Common myeloid progenitor, CD34-positive (primary cell): Measurements from ENCODE around the gene FBXO39.
A peak's percentile ranks its signal among the peaks of the same experiment; 100 is the strongest.

Experiments
- CTCF ChIA-PET: fragments of 350-600 bp; sonication (Branson Sonifier 250); formaldehyde crosslinking; loops from one replicate; lab custom pipeline; 2021; ENCODE audit warnings: antibody characterized with exemption; lab: Charles Lee
- POLR2A ChIA-PET: fragments of 350-600 bp; sonication (Branson Sonifier 250); formaldehyde crosslinking; loops from one replicate; lab custom pipeline; 2021; ENCODE audit warnings: antibody characterized with exemption; lab: Charles Lee
- DNase-seq, 3 donors: peaks; one replicate each; pipeline versions ENCODE4 v3.0.0 to v3.0.0-alpha.2; 2013
- H3K27ac ChIP-seq, 2 experiments: 1 replicate in 1 of 2; 2 replicates in 1 of 2; pipeline ENCODE4 v1.7.0; 2013; ENCODE audit warnings: inconsistent platforms in 2 of 2, low read length in 2 of 2, mild to moderate bottlenecking in 2 of 2, low read depth in 1 of 2, moderate library complexity in 1 of 2; ENCODE audit not compliant: severe bottlenecking in 2 of 2, insufficient read depth in 1 of 2, poor library complexity in 1 of 2
- H3K27me3 ChIP-seq, 5 experiments: replicated peaks in 2 of 5; 1 replicate in 3 of 5; 2 replicates in 2 of 5; pipeline versions ENCODE4 v1.6.1 to v1.7.0; 2013; ENCODE audit warnings: low read length in 4 of 5, mild to moderate bottlenecking in 2 of 5, moderate library complexity in 2 of 5, inconsistent platforms in 1 of 5; ENCODE audit not compliant: insufficient read depth in 5 of 5, control insufficient read depth in 4 of 5
- H3K36me3 ChIP-seq, 4 experiments: 1 replicate in 2 of 4; 2 replicates in 2 of 4; pipeline versions ENCODE4 v1.6.1 to v1.7.0; 2013; ENCODE audit warnings: low read length in 3 of 4, control low read depth in 1 of 4, mild to moderate bottlenecking in 1 of 4; ENCODE audit not compliant: control insufficient read depth in 4 of 4, insufficient read depth in 4 of 4
- H3K4me1 ChIP-seq, 4 experiments: 1 replicate in 3 of 4; 2 replicates in 1 of 4; pipeline versions ENCODE4 v1.6.1 to v1.7.1; 2013; ENCODE audit warnings: low read length in 3 of 4, mild to moderate bottlenecking in 3 of 4, control low read depth in 1 of 4, inconsistent platforms in 1 of 4, moderate library complexity in 1 of 4; ENCODE audit not compliant: control insufficient read depth in 4 of 4, insufficient read depth in 4 of 4; ENCODE audit errors: control extremely low read depth in 1 of 4
- H3K4me3 ChIP-seq, 7 experiments: 1 replicate in 4 of 7; 2 replicates in 3 of 7; pipeline versions ENCODE4 v1.5.1 to v1.7.0; 2013; ENCODE audit warnings: mild to moderate bottlenecking in 7 of 7, low read length in 6 of 7, moderate library complexity in 6 of 7, inconsistent platforms in 2 of 7, low read depth in 2 of 7, control low read depth in 1 of 7; ENCODE audit not compliant: insufficient read depth in 4 of 7, control insufficient read depth in 1 of 7; ENCODE audit errors: extremely low read depth in 1 of 7
- H3K9me3 ChIP-seq, 5 experiments: 1 replicate in 4 of 5; 2 replicates in 1 of 5; pipeline versions ENCODE4 v1.6.1 to v1.7.1; 2013; ENCODE audit warnings: low read length in 4 of 5, mild to moderate bottlenecking in 2 of 5, inconsistent platforms in 1 of 5, low read depth in 1 of 5, moderate library complexity in 1 of 5; ENCODE audit not compliant: control insufficient read depth in 4 of 5, insufficient read depth in 2 of 5; ENCODE audit errors: control extremely low read depth in 1 of 5
- WGBS: methylation state at CpG from one replicate; pipeline ENCODE4 v1.1.5; 2013; ENCODE audit not compliant: insufficient coverage; 5-methylcytosine and 5-hydroxymethylcytosine counted together

FBXO39 gene

GRCh38 chr17:6796887-6797490 is 21.0 kb downstream of the FBXO39 start:
- peaks cover 0 to 9% (median 0%) of the 10 kb centered on the region in 4 experiments for H3K4me1 ChIP-seq
- no peaks in the 10 kb centered on the region for H3K36me3 ChIP-seq
- CTCF ChIA-PET: interaction anchor here (1.1 kb wide), 1 partner anchor 17 kb away, joined by 3 read pairs; no protein-coding TSS in a partner anchor
- no peak overlapping the region for H3K4me3 ChIP-seq
- POLR2A ChIA-PET: interaction anchor here (0.7 kb wide), 1 partner anchor 167 kb away, joined by 3 read pairs; no protein-coding TSS in a partner anchor
- WGBS: 100% methylated on average over 2 of the region's 2 CpGs
- H3K27ac ChIP-seq: no peak overlapping the region
- no peak for DNase-seq
- peaks cover 0 to 8% (median 2%) of the 10 kb centered on the region in 5 experiments for H3K27me3 ChIP-seq
- no peaks in the 10 kb centered on the region for H3K9me3 ChIP-seq

- ChIA-PET CTCF (no interaction called here), POLR2A (no interaction called here)
- WGBS: 95% methylated on average over 7 of the region's 8 CpGs
- Histone ChIP-seq H3K9me3 (no peaks in the 10 kb centered on the region), H3K27ac (no peak overlapping the region), H3K4me3 (no peak overlapping the region), H3K27me3 (peaks cover 0 to 7% (median 2%) of the 10 kb centered on the region in 5 experiments), H3K36me3 (no peaks in the 10 kb centered on the region), H3K4me1 (peaks cover 0 to 9% (median 0%) of the 10 kb centered on the region in 4 experiments)
- no peak for DNase-seq
Observed at GRCh38 chr17:6797718-6798351, 21.8 kb downstream of the FBXO39 start.

GRCh38 chr17:6799738-6800137 is 23.7 kb downstream of the FBXO39 start:
- 93% methylated on average over 3 of the region's 6 CpGs for WGBS
- Histone ChIP-seq H3K4me1 (peaks cover 0 to 4% (median 0%) of the 10 kb centered on the region in 4 experiments), H3K36me3 (no peaks in the 10 kb centered on the region), H3K4me3 (no peak overlapping the region), H3K27me3 (peaks cover 0 to 7% (median 2%) of the 10 kb centered on the region in 5 experiments), H3K9me3 (no peaks in the 10 kb centered on the region), H3K27ac (no peak overlapping the region)
- ChIA-PET POLR2A (no interaction called here), CTCF (interaction anchor here (1.8 kb wide), 1 partner anchor 133 kb away, joined by 8 read pairs; no protein-coding TSS in a partner anchor)
- DNase-seq: no peak

GRCh38 chr17:6800422-6801027 is 24.5 kb downstream of the FBXO39 start:
- WGBS: 88% methylated on average over 13 of the region's 13 CpGs
- peak in 2 of 3 donors; percentile 16 to 17 for DNase-seq
- no peak overlapping the region for H3K4me3 ChIP-seq
- peaks cover 0 to 4% (median 0%) of the 10 kb centered on the region in 4 experiments for H3K4me1 ChIP-seq
- ChIA-PET POLR2A (no interaction called here), CTCF (interaction anchor here (1.0 to 1.8 kb wide), 2 partner anchors 134 to 328 kb away, joined by 3 to 8 read pairs; no protein-coding TSS in a partner anchor)
- H3K9me3 ChIP-seq: no peaks in the 10 kb centered on the region
- no peaks in the 10 kb centered on the region for H3K36me3 ChIP-seq
- no peak overlapping the region for H3K27ac ChIP-seq
- peaks cover 0 to 7% (median 2%) of the 10 kb centered on the region in 5 experiments for H3K27me3 ChIP-seq

- peaks cover 0 to 8% (median 0%) of the 10 kb centered on the region in 5 experiments for H3K27me3 ChIP-seq
- no peak overlapping the region for H3K4me3 ChIP-seq
- H3K9me3 ChIP-seq: no peaks in the 10 kb centered on the region
- no peak for DNase-seq
- ChIA-PET POLR2A (interaction anchor here (0.5 kb wide), 1 partner anchor 311 kb away, joined by 3 read pairs; no protein-coding TSS in a partner anchor), CTCF (interaction anchor here (0.7 kb wide), 1 partner anchor 31 kb away, joined by 4 read pairs; no protein-coding TSS in a partner anchor)
- H3K4me1 ChIP-seq: no peaks in the 10 kb centered on the region
- no peak overlapping the region for H3K27ac ChIP-seq
- 95% methylated on average over 7 of the region's 9 CpGs for WGBS
- H3K36me3 ChIP-seq: no peaks in the 10 kb centered on the region
Observed at GRCh38 chr17:6811510-6811909, 35.5 kb downstream of the FBXO39 start.

GRCh38 chr17:6812295-6812694 is 36.3 kb downstream of the FBXO39 start:
- Histone ChIP-seq H3K4me1 (no peaks in the 10 kb centered on the region), H3K27ac (no peak overlapping the region), H3K4me3 (no peak overlapping the region), H3K36me3 (no peaks in the 10 kb centered on the region), H3K9me3 (no peaks in the 10 kb centered on the region), H3K27me3 (peaks cover 0 to 8% (median 0%) of the 10 kb centered on the region in 5 experiments)
- ChIA-PET POLR2A (no interaction called here), CTCF (interaction anchor here (0.7 to 1.0 kb wide), 2 partner anchors 30 to 63 kb away, joined by 3 to 4 read pairs; no protein-coding TSS in a partner anchor)
- no peak for DNase-seq
- 87% methylated on average over 9 of the region's 9 CpGs for WGBS
